HG03196 (cell line): ENCODE data around the gene LPCAT1.
A peak's percentile ranks its signal among the peaks of the same experiment; 100 is the strongest.
"Not testable (repeated sequence)": the region's sequence is repeated elsewhere in the genome, so short reads cannot be mapped to it uniquely, and the experiment has no call there.

Source experiments
- ATAC-seq: cut with Tn5 transposase; IDR thresholded peaks from one replicate; pipeline ENCODE4 v1.9.1; 2021; ENCODE audit not compliant: unreplicated experiment

Gene LPCAT1

DNA sequence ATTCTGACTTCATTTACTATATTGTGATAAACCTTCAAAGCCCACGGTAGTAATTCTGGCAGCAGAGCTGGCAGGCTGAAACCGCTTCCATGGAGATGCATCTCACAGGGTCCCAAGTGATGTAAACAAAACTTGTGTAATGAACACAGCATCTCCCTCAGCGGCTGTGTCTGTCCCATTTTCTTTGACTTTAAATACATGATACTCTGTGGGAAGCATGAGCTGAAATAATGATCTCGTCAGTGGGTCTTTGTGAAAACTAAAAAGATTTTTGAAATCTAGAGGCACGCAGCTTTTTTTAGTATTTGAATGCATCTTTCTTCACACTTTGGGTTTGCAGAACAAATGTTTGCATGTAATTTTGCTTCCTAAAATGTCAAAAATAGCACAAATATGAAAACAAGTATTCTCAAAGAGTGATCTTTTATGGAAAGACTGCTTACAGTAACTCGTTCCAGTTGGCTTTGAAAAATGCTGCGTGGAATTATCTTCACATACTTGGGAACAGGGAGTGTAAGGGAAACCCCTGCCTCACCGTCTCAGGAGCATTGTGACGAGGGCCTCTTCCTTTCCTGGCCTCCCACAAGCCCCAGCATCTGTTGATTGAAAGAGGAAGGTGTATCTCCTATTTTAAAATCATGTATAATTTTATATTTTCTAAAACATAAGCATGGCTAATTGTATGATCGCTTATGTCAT lies 18.1 kb upstream of the LPCAT1 start:
- no peak for ATAC-seq

DNA sequence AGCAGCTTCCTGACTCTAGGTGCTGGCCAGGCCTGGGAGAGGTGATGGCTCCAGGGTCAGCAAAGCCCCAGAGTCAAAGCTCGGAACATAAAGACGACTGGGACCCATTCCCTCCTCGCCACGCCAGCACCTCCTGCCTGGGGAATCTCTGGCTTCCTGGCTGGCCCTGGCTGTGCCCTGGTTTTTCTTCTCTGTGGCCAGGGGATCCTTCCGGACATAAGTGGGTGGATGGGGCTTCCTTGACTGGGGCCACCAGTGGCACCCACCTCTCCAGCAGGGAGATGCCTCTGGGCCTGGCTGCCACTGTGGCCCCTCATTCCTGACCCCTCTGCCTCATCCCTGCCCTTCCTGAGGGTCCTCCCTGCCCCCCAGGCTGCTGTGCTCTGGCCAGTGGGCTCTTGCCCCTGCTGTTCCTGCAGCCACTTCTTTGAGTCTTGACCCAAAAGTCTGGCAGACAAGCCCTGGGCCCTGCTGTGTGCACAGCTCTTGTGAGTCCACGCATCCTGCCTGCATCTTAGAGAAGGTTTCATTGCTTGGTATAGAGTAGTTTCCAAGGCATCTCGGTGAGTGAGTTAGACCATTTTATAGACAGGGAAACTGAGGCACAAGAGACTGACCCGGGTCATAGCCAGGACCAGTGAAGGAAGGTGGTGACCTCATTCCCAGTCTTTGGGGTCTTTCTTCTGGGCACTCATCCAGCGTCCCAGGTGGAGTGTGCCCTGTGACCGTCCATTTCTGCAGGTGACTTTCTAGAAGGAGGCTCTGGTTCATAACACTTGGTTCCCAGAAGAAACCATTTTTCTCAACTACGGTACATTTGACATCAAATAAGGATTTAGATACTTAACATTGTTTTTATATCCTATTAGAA lies 17.3 kb upstream of the LPCAT1 start:
- no peak for ATAC-seq

DNA sequence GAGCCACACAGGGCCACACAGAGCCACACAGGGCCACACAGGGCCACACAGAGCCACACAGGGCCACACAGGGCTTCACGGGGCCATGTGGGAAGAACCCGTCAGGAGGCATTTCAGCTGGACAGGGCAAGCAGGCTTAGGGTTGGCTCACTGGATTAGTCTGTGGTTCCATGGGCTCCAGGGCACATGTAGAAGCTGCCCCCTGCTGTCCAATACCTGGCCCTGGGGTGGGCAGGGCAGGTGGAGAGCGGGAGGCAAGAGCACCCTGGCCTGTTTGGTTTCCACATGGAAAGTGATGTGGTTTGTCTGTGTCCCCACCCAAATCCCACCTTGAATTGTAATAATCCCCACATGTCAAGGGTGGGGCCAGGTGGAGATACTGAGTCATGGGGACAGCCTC lies 16.4 kb upstream of the LPCAT1 start:
- no peak for ATAC-seq

DNA sequence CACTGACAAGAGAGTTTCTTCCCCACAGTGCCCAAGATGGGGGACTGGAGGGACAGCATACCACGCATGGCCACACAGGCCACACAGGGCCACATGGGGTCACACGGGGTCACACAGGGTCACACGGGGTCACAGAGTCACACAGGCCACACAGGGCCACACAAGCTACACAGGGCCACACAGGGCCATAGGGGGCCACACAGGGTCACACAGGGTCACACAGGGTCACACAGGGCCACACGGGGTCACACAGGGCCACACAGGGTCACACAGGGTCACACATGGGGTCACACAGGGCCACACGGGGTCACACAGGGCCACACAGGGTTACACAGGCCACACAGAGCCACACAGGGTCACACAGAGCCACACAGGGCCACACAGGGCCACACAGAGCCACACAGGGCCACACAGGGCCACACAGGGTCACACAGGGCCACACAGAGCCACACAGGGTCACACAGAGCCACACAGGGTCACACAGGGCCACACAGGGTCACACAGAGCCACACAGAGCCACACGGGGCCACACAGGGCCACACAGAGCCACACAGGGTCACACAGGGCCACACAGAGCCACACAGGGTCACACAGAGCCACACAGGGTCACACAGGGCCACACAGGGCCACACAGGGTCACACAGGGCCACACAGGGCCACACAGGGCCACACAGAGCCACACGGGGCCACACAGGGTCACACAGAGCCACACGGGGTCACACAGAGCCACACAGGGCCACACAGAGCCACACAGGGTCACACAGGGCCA lies 15.8 kb upstream of the LPCAT1 start:
- not testable (repeated sequence) for ATAC-seq

DNA sequence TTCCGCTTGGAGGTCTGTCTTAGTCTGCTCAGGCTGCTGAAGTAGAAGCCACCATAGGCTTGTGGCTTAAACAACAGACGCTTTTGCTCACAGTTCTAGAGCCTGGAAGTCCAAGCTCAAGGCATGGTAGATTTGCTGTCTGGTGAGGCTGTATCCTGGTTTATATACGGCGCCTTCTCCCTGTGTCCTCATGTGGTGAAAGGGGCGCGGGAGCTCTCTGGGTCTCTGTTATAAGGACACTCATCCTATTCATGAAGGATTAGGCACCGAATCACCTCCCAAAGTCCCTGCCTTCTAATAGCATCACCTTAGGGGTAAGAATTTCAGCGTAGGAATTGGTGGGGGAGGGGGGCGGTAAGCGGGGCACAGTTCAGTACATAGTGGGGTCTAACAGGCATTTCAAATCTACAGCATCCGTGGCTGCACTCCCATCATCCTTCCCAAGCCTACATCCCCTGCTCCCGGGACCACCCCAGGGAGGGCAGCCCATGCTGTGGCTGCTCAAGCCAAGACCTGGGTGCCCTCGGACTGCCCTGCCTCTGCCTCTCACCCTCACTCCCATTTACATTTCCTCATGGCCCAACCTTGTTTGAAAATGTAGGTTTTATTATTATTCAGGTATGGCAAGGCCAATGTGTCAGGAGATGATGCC lies 15.1 kb upstream of the LPCAT1 start:
- ATAC-seq = no peak

DNA sequence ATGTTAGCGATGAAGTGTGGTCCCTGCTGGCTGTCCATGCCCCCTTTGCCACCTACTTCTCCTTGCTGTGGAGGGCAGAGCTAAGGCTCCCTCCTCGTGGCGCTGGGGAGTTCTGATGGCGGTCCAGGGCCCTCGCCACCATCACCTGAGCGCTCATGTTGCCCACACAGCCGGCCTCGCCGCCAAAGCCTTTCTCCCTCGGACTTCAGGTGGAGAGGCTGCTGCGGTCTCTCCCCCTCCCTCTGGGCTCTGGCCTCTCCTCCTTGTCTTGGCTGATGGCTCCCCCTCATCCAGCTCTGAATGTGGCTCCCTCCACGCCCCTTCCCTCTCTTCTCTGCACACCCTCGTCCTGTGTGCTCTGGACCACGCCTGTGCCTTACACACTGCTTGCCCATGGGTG lies 14.5 kb upstream of the LPCAT1 start:
- ATAC-seq = no peak

DNA sequence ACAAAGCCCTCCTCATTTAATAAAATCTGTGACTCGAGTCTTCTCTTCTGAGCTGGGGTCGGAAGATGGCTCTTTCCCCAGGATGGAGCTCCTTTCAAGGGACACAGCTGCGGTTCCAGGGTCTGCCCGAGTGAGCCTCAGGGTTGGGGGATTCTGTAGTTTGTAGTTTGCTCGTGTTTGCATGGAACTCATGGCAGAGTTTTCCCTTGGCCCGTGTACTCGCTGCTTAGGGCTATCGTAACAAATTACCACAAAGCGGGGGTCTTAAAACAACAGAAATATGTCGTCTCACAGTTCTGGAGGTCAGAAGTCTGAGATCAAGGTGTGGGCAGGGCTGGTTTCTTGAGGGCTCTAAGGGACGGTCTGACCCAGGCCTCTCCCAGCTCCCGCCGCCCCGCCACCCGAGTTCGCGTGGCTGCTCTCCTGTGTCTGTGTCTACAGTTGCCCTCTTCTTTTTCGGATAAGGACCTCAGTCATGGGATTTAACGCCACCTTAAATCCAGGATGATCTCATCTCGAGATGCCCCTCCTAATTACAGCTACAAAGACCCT lies 13.9 kb upstream of the LPCAT1 start:
- no peak for ATAC-seq

DNA sequence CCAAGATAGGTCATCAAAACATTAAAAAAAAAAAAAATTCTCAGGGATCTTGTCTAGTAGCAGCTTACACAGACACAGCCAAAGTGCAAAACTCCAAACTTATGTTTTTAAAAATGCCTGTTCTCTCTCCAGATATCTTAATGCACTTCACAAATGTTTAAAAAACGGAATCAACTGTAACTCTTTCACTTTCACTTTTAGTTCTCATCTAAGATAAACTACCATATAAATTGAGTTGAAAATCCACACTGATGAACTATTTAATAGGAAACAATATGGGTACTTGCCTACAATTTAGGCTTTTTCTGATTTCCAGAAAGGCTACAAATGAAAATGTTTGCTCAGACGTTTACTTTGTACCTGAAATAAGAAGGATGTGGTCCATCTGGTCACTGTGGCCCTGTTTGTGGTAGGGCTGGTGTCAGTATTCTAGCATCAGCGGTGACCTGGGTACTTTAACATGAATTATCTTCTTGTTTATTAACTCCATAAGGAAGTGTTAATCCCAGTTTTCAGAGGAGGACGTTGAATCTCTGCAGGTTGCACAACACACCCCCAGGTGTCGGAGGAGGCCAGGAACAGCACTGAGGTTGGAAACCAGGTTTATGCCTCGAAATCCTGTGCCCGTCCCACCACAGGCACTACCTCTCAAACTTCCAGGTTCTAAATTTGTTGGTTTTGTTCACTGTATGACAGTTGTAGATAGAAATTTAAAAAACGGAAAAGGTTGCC lies 13.3 kb upstream of the LPCAT1 start:
- no peak for ATAC-seq

DNA sequence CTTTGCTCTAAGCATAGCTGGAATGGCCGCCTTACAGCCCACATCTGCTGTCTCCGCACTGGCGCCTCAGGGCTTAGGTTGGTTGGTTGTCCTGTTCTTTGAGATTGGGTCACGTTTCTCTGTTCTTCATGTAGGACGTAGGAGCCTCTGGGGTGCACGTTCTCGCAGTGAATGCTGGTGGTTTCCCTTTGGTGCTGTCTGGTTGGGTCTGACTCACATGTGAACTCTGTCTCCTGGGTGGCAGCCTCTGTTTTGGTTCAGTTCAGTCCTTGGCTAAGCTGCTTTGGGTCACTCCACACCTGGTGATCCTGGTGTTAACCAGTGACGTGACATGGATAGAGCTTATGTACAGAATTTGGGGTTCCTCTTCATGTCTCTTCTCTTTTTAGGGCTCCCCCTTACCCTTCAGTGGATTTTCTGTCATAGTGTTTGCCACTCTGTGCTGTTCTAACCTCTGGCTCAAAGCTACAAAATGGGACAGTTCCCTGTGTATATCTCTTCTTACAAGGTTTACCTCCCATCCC lies 12.6 kb upstream of the LPCAT1 start:
- ATAC-seq = peak; percentile 97

DNA sequence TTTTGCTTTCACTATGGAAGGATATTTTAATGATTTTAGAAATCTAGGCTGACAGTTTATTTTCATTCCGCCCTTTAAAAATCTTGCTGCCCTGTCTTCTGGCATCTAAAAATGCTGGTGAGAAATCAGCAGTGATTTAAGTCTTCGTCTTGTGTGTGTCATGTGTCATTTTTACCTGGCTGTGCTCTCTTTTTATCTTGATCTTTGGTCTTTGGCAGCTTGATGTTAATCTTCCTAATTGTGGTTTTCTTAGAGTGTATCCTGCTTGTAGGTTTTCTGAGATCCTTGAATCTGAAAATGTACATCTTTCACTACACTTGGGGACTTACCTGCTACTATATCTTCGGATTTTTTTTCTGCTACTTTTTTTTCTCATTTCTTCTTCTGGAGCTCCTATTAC lies 11.9 kb upstream of the LPCAT1 start:
- no peak for ATAC-seq

DNA sequence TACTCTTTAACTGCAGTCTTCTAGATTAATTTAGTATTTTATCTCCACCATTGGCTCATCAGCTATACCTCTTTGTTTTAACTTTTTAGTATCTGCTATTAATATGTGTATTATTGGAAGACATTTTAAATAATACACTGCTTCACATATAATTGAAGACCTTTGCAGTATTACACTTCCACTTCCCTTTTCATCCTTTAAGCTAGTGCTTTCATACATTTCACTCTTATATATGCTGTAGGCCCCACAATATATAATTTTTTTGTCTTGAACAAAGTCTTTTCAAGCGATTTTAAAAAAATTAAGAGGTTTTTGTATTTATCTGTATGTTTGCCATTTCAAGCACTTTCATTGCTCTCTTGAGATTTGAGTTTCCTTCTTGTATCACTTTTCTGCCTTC lies 8.6 kb upstream of the LPCAT1 start:
- no peak for ATAC-seq

DNA sequence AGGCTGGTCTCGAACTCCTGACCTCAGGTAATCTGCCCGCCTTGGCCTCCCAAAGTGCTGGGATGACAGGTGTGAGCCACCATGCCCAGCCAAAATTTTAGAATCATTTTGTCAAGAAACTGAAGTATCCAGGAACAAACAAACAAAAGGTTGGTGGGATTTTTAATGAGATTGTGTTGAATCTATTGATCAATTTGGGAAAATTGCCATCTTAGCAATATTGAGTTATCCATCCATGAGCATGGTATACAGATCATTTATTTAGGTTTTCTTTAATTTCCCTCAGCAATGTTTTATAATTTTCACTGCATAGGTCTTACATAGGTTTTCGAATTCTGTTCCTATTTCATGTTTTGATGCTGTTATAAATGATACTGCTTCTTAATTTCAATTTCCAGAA lies 5.7 kb upstream of the LPCAT1 start:
- ATAC-seq = no peak

DNA sequence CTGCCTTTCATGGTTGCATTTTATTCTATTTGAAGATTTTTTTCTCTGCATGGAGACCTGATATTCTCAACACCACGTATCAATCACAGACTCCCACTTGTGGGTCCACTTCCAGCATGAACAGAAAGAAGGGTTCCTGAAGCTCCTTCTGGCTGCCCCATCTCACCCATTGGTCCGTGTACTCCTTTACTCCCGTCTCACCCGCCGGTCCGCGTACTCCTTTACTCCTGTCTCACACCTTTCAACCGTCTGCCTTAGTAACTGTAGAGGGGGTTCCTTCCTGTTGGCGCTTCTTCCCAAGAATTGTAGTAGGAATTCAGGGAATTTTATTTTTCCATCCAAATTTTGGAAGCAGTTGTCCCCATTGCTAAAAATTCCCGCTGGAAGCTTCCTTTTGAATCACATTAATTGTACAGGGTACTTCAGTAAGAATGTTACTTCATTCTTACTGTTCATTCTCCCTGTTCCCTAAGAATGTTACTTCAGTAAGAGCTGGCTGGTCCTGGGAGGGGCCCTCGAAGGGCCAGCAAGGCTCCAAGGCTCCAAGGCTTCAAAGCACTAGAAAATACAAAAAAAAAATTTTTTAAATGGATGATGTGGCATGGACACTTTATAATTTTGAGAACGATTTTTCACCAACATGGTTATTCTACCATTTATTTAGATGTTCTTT lies 3.9 kb upstream of the LPCAT1 start:
- ATAC-seq = no peak

DNA sequence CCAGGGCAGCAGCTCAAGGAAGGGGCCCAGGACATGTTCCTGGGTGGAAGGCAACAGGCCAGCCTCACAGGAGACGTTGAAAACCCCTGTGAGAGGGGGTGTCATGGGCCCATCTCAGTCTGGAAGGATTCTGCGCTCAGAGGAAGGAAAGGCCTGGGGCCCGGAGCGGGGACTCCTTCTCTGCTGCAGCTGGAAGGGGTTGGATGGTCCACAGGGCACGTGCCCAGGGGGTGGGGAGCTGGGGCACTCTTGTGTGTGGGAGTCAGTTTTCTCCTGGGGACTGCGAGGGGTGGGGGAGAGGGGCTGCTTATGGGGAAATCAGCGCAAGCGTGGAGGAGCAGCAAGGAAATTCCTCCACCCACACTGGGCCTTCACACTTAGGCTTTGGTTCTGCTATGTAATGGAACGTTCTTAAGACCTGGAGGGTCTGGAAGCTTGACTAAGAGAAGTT lies 2.9 kb upstream of the LPCAT1 start:
- ATAC-seq = no peak

DNA sequence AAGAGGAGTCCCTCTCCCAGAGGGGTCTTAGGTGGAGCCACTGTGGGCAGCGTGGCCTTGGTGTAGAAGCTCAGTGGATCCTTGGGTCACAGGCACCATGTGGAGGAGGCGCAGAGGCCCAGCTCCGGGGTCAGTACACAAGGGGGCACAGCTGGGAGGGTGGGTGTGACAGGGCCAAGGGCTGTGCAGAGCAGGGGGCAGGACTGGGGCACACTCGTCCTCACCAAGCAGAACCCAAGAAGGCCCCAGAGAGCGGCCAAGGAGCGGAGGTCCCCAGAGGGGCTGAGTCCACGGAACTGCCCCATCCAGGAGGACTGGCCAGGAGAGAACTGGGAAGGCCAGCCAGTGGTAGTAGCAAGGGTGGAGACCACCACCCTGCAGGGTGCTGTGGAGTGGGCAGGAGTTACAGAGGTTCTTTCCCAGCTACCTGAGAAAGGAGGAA lies 2.5 kb upstream of the LPCAT1 start:
- ATAC-seq = no peak

DNA sequence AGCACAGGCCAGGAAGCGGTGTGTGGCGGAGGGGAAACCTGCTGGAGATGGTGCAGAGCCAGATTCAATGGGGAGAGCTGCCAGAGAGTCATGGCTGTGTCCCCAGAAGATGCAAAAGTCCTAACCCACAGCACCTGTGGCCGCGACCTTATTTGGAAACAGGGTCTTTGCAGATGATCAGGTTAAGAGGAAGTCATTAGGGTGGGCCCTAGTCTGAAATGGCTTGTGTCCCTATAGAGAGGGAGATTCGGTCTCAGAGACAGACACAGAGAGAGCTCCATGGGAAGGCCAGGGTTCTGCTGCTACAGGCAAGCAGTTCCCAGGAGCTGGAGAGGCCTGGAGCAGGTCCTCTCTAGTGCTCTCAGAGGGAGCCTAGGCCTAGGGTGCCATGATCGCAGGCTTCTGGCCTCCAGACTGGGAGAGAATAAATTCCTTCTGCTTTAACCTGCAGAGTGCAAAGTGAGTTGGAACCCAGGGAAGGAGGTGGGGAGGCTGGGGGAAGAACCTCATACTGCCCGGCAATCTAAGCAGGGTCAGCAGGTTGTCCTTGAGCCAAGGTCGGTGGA lies 1.9 kb upstream of the LPCAT1 start:
- no peak for ATAC-seq

DNA sequence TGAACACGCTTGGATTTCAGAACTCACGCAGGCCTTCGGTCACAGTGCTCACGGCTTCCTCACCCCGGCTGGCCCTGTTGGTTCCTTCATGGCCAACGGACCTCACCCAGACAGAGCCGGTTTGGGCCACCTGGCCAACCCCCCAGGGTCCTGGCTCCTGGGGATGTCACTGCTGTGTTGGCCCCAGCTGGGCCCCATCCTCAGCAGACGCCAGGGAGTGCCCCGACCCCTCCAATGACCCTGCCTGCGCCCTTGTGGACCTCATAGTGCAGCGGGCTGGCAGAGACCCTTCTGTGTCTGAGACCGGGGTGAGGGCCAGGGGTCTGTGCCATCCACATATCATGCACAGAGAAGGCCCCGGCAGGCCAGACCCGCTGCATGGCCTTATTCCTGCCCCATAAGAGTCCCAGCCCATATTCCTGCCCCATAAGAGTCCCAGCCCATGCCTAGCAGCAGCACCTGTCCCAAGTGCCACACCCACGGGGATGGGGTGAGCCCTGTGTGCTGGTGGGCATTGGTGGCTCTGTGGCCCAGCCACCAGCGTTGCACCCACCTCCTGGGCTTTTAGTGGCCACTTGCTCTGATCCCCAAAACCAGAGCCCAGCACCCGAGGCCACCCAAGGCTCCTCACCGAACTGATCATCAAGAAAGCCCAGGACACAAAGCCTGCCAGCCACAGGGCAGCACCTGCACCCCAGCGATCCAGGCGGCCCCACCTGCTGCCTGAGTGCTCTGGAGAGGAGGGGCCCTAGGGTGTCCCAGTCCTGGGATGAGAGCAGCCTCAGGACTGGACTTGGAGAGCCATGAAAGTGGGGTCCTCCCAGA lies 1.3 kb upstream of the LPCAT1 start:
- no peak for ATAC-seq

DNA sequence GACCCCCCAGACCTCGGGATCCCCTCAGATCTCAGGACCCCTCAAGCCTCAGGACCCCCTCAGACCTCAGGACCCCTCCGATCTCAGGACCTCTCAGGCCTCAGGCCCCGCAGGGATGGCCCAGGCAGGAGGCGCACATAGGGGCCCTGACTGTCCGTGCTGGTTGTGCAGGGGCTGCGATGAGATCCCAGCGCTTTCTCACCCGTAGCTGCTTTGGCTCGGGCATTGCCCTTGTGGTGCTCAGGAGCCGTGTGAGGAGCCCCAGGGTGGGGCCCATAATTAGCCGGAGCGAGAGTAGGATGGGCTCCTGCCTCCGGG lies 680 bp upstream of the LPCAT1 start:
- ATAC-seq = no peak

DNA sequence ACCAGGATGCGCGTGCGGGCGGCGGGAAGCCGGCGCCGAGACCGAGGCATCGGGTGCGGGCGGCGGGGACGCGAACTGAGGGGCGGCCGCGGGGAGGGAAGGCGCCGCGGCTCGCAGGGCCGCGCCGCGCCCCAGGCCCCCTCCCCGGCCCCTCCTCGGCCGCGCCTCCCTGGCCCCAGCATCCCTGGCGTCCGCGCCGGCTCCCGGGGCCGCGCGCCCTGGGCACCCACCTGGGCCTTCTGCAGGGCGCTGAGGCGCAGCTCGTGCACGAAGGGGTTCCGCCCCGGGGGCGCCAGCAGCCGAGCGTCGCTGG lies 324 bp downstream of the LPCAT1 start:
- ATAC-seq = peak; percentile 19
